ENCODE data around the gene CALU. TPM values are rescaled to one million over a fixed set of nuclear protein-coding genes. Genes with fewer than 3 reads are reported as not detected.

CALU gene
- total and polyA plus RNA-seq, 2 experiments from 2014 or later: 136 to 179 TPM

DNA sequence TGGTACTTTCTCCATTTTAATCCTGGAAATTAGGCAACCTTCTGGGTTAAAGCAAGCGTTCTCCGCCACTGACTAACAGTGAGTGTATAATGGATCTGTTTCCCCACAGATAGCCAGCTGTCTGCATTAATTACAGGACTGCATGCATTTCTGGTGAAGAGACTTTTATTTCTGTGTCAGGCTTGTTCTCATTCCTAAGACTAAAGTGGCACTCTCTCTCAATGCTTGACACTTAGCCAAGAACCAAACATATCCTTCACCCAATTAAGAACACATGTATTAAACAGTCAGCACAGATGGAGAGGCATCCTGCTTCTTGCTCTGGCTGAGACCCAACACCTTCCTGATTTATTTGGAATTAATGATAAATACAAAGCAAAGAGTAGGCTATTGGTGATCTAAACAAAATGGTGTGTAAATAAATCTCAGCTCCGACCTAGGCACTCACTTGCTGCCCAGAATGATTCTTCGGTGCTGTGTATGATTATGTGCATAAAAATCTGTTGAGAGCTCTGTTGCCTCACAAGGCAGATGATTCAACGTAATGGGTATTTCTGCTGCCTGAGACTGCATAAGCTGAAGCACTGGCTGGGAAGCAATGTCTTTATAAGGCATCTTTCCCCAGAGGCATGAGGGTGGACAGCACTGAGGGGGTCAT is 16.8 kb downstream of the CALU start:
- Mint-ChIP-seq H3K27ac (no peak overlapping the region; the same call in 1 of the 2 replicates), H3K9me3 (no peaks in the 10 kb centered on the region), H3K36me3 (ENCODE audit: low read depth) (peaks cover 54% of the 10 kb centered on the region), H3K4me3 (no peak overlapping the region), H3K27me3 (ENCODE audit: insufficient read depth, low read depth, poor library complexity) (no peaks in the 10 kb centered on the region), H3K4me1 (no peaks in the 10 kb centered on the region)
- peaks cover 41% of the 10 kb centered on the region for H3K79me2 ChIP-seq (replicated peaks; ENCODE audit: insufficient read depth)
- H3K4me2 ChIP-seq: no peak overlapping the region
- H3K27ac ChIP-seq (ENCODE audit: low read depth): no peak overlapping the region
- H3K4me1 ChIP-seq (ENCODE audit: insufficient read depth): no peaks in the 10 kb centered on the region
- H3K4me3 ChIP-seq: no peak overlapping the region
- H3K27me3 ChIP-seq (ENCODE audit: insufficient read depth): no peaks in the 10 kb centered on the region
- TF ChIP-seq POLR2AphosphoS5 (IDR thresholded peaks at IDR 0.05; ENCODE audit: low read depth) (no peak), ETS1 (IDR thresholded peaks at IDR 0.05) (no peak), JUNB (IDR thresholded peaks at IDR 0.05; ENCODE audit: unreplicated experiment) (no peak), CTCF (conservative IDR thresholded peaks at IDR 0.05; ENCODE audit: low read depth in 2 of 2) (no peak), STAT1 (IDR thresholded peaks at IDR 0.05; ENCODE audit: unreplicated experiment) (no peak)
- no peaks in the 10 kb centered on the region for H3K9me2 ChIP-seq (ENCODE audit: insufficient read depth)
- ATAC-seq: no peak
- H2AFZ ChIP-seq: no peak overlapping the region
- H3K36me3 ChIP-seq (ENCODE audit: insufficient read depth): peaks cover 65% of the 10 kb centered on the region
- peaks cover 8% of the 10 kb centered on the region; the same call in 1 of the 2 replicates for H3F3A ChIP-seq (replicated peaks; ENCODE audit: low read depth)
- peaks cover 61% of the 10 kb centered on the region for H4K20me1 ChIP-seq (replicated peaks; ENCODE audit: insufficient read depth)
- DNase-seq (ENCODE audit: low spot score): no peak

- peaks cover 62% of the 10 kb centered on the region for H4K20me1 ChIP-seq (replicated peaks; ENCODE audit: insufficient read depth)
- H3K36me3 ChIP-seq (ENCODE audit: insufficient read depth): peaks cover 73% of the 10 kb centered on the region
- Mint-ChIP-seq H3K9me3 (no peaks in the 10 kb centered on the region), H3K27me3 (ENCODE audit: insufficient read depth, low read depth, poor library complexity) (peaks cover 1% of the 10 kb centered on the region), H3K36me3 (ENCODE audit: low read depth) (peaks cover 67% of the 10 kb centered on the region), H3K27ac (no peak overlapping the region), H3K4me3 (no peak overlapping the region), H3K4me1 (no peaks in the 10 kb centered on the region)
- H3F3A ChIP-seq (replicated peaks; ENCODE audit: low read depth): peaks cover 8% of the 10 kb centered on the region; the same call in 1 of the 2 replicates
- peaks cover 29% of the 10 kb centered on the region for H3K79me2 ChIP-seq (replicated peaks; ENCODE audit: insufficient read depth)
- H3K4me2 ChIP-seq: no peak overlapping the region
- no peaks in the 10 kb centered on the region for H3K9me2 ChIP-seq (ENCODE audit: insufficient read depth)
- no peak overlapping the region for H3K27ac ChIP-seq (ENCODE audit: low read depth)
- no peak overlapping the region for H2AFZ ChIP-seq
- no peaks in the 10 kb centered on the region for H3K4me1 ChIP-seq (ENCODE audit: insufficient read depth)
- no peaks in the 10 kb centered on the region for H3K27me3 ChIP-seq (ENCODE audit: insufficient read depth)
- ATAC-seq: no peak
- DNase-seq (ENCODE audit: low spot score): no peak
- H3K4me3 ChIP-seq: no peak overlapping the region
- no peak for TF ChIP-seq ETS1 (IDR thresholded peaks at IDR 0.05)
- no peak for TF ChIP-seq ZNF462 (CRISPR knock-in tag; IDR thresholded peaks at IDR 0.05)
- TF ChIP-seq CREB1 (CRISPR knock-in tag; IDR thresholded peaks at IDR 0.05; ENCODE audit: low read depth): no peak
- TF ChIP-seq EZH2phosphoT487 (IDR thresholded peaks at IDR 0.05; ENCODE audit: unreplicated experiment): no peak
- TF ChIP-seq NANOG (IDR thresholded peaks at IDR 0.05; ENCODE audit: borderline replicate concordance): no peak
Measured at GRCh38 chr7:128757203-128757602, 18.0 kb downstream of the CALU start.

All from GM23338 (cell line).